ENCODE measurements around the gene SLX4IP.
A peak's percentile ranks its signal among the peaks of the same experiment; 100 is the strongest.

SLX4IP gene

GRCh38 chr20:10524034-10524476, 89.0 kb downstream of the SLX4IP start:
- DNase-seq, result peak; percentile 8

DNA sequence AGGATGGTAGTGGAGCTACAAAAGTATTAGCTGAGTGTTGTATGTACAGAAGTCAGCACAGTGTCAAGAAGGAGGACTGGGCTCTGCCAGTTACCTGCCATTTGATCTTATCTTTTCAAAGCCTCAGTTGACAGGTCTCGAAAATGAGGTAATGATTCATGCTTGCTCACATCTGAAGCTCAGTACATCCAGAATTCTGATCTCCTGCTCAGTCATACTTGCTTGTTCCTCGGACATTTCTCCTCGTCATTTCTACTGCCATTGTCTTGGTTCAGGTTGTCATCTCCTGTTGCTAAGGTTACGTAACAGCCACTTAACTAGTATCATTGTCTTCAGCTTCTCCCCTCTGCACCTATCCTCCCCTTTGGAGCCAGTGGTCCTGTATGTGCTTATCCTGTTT, 89.5 kb downstream of the SLX4IP start:
- no peak for DNase-seq

GRCh38 chr20:10527781-10528180, 92.7 kb downstream of the SLX4IP start:
- DNase-seq, result no peak

DNA sequence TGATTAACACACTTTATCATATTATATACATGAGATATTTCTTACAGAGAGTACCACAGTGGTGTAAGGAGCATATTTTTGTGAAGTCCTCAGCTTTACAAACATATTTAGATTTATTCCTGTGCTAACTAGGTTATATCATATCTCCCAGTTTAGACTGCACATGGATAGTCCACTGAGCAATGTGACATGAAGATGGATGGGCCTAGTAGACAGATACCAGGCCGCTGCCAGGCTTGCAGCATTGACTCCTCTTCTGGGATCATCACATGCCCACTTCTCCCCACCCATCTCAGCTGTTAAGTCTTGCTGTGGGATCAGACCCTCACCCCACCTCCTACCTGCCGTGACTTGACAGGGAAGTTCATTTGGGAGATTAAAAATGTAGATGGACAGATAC, 95.8 kb downstream of the SLX4IP start:
- DNase-seq, result no peak

DNA sequence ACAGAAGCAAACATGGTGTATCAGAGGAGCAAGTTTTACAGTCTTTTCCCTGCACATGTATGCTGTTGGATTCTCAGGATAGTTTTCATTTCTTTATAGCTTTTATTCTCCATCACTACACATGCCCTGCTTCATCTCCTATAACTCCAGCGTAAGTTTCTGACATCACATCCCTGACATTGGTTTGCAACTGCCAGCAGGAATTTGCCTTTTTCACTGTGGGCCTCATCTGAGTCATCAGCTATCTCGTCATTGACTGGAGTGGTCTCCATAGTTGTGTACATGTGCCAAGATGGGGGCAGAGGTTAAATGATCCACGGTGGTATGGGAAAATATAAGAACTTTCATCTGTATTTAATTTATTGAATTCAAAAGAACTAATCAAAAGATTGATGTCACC, 96.7 kb downstream of the SLX4IP start:
- DNase-seq, result no peak

DNA sequence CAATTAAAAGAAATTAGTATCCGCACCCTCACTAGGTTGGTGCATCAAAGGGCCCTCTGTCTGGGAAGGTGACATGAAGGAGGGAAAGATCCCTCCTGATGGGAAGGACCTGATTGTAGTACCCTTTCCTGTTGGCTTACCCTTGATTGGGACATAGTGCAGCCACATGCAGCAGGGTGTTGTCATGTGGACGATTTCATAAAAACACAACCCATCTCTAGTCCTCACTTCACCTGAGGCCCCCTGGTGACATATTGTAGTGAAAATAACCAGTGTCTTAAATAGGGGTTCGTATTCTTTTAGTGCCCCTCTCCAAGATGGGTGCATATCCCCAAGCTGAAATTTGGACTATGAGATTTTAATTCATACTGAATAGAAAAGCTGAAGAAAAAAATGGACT, 97.3 kb downstream of the SLX4IP start:
- DNase-seq, result no peak

GRCh38 chr20:10536531-10536930, 101.4 kb downstream of the SLX4IP start:
- DNase-seq, result peak; percentile 62

- DNase-seq, result no peak
Observed at GRCh38 chr20:10537850-10538480, 102.9 kb downstream of the SLX4IP start.

GRCh38 chr20:10538768-10539167, 103.7 kb downstream of the SLX4IP start:
- no peak for DNase-seq

DNA sequence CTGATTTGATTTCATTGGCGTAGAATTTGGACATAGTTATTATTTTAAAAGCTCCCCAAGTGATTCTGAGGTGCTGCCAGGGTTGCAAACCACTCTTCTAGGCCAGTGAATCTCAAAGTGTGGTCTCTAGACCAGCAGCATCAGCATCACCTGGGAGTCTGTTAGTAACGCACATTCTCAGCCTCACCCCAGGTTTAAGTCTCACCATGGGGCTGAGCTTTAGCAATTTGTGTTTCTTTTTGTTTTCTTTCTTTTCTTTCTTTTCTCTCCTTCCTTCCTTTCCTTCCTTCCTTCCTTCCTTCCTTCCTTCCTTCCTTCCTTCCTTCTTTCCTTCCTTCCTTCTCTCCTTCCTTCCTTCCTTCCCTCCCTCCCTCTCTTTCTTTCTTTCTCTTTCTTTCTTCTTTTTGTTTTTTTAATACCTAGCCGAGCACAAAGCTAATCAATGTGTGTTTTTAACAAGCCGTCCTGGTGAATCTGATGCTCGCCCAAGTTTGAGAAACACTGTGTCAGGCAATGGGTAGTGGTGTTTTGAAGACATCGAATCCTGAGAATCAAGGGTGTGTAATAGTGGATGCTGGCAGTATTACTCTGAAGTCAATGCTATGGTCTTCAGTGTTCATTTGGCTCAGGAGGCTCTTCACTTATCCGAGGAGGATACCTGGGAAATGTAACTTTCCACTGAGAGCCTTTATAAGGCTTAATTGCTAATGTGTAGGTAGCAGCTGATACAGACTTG, 104.9 kb downstream of the SLX4IP start:
- DNase-seq, result no peak

DNA sequence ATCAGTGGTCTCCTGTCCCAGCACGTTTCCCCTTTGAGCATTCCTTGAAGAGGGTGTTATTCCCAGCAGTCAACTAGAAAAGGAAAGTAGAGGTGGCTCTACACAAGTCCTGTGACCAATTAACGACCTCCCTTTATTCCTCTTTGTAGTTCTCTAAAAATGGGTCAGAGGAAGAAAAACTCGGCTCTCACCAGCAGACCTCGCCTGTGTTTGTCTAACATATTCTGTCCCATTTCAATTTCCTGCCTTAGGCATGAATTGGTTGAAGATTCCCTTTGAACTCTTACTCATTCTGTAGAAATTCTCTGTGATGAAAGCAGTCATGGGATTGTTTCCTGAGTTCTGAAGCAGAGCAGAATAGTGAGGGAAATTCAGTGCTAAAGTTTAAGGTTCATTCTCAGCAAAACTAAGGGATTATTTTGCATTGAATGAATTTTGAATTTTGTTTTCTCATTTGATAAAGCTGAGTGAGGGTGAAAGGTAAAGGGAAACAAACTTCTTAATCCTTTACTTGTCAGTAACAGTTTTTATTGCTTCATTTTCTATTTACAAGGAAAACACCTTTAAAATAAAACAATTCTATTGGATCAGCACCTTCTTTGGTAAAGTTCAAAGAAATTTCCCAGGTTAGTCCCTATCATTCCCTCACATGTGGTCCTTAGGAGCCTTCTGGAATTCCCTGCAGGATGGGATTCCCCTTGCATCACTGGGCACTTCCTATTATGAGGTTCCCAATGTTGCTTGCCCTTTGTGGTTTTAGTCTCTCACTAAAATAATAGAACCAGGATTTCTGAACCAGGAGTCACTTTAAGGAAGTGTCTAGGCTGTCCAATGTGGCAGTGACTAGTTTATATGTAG, 105.8 kb downstream of the SLX4IP start:
- no peak for DNase-seq

GRCh38 chr20:10541668-10542411, 106.7 kb downstream of the SLX4IP start:
- no peak for DNase-seq

- DNase-seq, result no peak
Observed at GRCh38 chr20:10542442-10542841, 107.3 kb downstream of the SLX4IP start.

DNA sequence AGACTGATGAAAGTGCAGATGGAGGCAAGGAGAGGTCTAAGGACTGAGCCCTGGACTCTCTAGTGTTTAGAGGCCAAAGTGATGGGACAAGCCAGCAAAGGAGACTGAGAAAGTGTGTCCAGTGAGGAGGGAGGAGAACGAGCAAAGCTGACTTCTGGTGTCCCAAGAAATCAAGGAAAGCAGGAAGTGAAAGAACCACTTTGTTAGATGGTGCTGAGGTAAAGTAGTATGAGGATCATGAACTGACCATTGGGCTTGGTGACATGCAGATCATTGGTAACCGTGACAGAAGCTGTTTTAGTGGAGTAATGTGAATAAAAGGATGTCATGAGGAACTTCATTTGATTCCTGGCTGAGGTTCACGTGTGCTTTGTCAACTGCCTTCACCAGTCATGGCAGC, 108.4 kb downstream of the SLX4IP start:
- DNase-seq, result no peak

- DNase-seq, result no peak
Observed at GRCh38 chr20:10547276-10548114, 112.4 kb downstream of the SLX4IP start.

GRCh38 chr20:10549511-10549910, 114.4 kb downstream of the SLX4IP start:
- DNase-seq, result no peak

- no peak for DNase-seq
Observed at GRCh38 chr20:10550204-10551118, 115.4 kb downstream of the SLX4IP start.

- DNase-seq, result no peak
Observed at GRCh38 chr20:10551732-10552724, 116.9 kb downstream of the SLX4IP start.

DNA sequence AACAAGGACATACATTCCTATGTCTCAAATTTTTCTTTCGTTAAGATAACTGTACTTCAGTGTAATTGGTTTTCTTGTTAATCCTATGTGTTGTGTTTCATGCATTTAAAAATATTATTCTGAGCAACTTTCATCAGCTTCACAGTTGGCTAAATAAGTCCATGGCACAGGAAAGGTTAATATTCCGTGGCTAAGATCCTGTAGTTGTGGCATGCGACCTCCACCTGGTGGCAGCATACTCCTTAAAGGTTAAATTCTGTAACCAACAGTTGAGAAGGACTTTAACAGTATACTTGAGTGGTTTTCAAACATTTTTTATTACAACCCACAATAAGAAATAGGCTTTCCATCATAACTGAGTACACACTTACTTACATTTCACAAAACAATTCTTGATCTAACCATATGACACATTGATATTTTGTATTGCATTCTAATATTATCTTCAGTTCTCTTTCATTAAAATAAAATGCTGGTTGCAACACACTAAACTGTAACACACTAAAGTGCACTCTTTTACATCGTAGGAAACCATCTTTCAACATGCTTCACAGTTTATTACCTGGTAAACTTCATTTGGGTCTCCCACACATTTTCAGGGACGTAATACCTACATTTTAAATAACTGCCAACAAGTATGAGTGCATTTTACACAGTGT, 118.3 kb downstream of the SLX4IP start:
- DNase-seq, result peak; percentile 54
